Measurements from ENCODE around the gene FLII.
"Not testable (repeated sequence)": the region's sequence is repeated elsewhere in the genome, so short reads cannot be mapped to it uniquely, and the experiment has no call there.

FLII gene

DNA sequence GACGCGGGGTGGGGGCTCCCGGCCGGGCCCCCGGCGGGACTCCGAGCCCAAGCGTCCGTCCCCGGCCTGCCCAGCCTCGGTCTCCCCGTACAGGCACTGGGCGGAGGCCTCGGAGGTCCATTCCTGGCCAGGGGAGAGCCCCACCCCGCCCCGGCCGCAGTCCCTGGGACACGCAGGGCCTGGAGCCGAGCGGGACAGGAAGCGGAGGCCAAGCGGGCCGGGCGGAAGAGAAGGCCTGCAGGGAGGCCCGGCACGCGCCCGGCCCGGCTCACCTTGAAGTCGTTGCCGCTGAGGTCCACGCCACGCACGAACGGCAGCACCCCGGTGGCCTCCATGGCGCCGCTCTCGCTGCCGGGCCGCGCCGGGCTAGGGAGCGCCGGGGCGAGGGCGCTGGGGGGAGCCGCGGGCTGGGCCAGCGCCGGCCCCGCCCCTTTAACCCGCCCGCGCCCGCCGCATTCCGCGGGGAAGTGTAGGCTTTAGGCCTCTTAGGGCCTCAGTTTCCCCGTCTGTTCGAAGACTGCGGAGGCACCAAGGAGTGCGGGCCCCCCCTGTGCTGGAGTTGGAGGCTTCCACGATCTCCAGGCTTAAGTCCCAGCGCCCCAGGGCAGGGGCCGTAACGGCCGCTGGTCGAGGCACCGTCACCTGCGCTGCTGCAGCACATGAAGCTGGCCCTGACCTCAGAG is at the start of gene FLII:
TSS of gene FLII (minus strand) at position 383 of the 683 bp plus-strand sequence. CDS start at position 335, 48 bp downstream.
- no peaks in the 10 kb centered on the region for H3K27me3 ChIP-seq (ENCODE audit: control insufficient read depth, insufficient read depth, low read length)
- no peaks in the 10 kb centered on the region for H3K9me3 ChIP-seq (ENCODE audit: control insufficient read depth, low read length)
- H3K9ac ChIP-seq (ENCODE audit: low read length): peak within 1 kb of the TSS; percentile 88
- H3K4me1 ChIP-seq (ENCODE audit: control insufficient read depth, insufficient read depth, low read length): peaks cover 49% of the 10 kb centered on the region
- peaks cover 14% of the 10 kb centered on the region for H3K36me3 ChIP-seq (ENCODE audit: control insufficient read depth, insufficient read depth, low read length)
- peak within 1 kb of the TSS; percentile 73 for H3K4me3 ChIP-seq (ENCODE audit: low read length)

DNA sequence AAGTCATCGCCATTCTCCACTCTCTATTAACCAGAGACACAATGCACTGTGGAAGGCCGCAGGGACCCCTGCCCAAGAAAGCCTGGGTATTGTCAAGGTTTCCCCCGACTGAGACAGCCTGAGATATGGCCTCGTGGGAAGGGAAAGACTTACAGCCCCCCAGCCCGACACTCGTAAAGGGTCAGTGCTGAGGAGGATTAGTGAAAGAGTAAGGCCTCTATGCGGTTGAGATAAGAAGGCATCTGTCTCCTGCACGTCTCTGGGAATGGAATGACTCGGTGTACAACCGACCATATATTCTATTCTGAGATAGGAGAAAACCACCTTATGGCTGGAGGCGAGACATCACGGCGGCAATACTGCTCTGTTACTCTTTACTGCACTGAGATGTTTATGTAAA is 44.7 kb upstream of the FLII start:
- not testable (repeated sequence) for H3K27me3 ChIP-seq (ENCODE audit: control insufficient read depth, insufficient read depth, low read length); H3K4me1 ChIP-seq (ENCODE audit: control insufficient read depth, insufficient read depth, low read length); H3K9ac ChIP-seq (ENCODE audit: low read length); H3K4me3 ChIP-seq (ENCODE audit: low read length); H3K9me3 ChIP-seq (ENCODE audit: control insufficient read depth, low read length)
- H3K36me3 ChIP-seq (ENCODE audit: control insufficient read depth, insufficient read depth, low read length): peaks cover 14% of the 10 kb centered on the region

DNA sequence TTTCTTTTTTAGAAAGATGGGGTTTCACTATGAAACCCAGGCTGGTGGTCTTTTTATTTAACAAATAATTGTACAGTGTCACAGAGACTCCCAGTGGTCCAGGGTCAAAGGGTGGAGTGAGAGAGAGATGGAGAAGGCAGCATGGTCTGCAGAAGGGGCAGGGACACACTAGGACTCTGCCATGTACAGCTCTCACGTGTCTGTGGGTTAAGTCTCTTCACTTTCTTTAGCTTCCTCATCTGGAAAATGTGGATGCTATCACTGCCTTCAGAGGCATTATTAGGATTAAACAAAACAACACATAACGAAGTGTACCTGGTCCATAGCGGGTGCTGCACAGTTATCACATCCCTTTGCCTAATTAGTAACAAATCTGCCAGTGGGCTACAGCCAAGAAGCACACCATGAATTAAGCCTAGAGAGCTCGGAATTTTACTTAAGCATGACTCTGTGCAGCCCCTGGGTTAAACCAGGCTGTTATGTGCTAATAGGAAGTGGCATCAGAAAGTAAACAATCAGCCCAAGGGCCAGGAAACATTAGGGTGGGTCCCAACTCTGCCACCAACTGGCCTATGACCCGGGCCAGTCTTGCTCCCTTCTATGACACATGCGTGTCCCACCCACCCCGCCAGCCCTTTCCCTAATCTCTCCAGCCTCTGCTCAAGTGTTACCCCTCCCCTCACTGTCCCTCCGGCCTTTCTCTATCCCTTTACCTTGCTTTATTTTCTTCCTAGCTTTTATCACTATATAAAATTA is 42.4 kb upstream of the FLII start:
- Histone ChIP-seq H3K4me3 (ENCODE audit: low read length) (no peak overlapping the region), H3K9ac (ENCODE audit: low read length) (no peak overlapping the region), H3K9me3 (ENCODE audit: control insufficient read depth, low read length) (no peaks in the 10 kb centered on the region), H3K27me3 (ENCODE audit: control insufficient read depth, insufficient read depth, low read length) (no peaks in the 10 kb centered on the region), H3K4me1 (ENCODE audit: control insufficient read depth, insufficient read depth, low read length) (peaks cover 8% of the 10 kb centered on the region), H3K36me3 (ENCODE audit: control insufficient read depth, insufficient read depth, low read length) (peaks cover 14% of the 10 kb centered on the region)

DNA sequence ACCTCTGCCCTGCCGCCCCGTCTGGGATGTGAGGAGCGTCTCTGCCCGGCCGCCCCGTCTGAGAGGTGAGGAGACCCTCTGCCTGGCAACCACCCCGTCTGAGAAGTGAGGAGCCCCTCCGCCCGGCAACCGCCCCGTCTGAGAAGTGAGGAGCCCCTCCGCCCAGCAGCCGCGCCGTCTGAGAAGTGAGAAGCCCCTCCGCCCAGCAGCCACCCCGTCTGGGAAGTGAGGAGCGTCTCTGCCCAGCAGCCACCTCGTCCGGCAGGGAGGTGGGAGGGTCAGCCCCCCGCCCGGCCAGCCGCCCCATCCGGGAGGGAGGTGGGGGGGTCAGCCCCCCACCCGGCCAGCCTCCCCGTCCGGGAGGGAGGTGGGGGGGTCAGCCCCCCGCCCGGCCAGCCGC is 39.5 kb upstream of the FLII start:
- not testable (repeated sequence) for H3K4me1 ChIP-seq (ENCODE audit: control insufficient read depth, insufficient read depth, low read length); H3K9ac ChIP-seq (ENCODE audit: low read length); H3K9me3 ChIP-seq (ENCODE audit: control insufficient read depth, low read length); H3K27me3 ChIP-seq (ENCODE audit: control insufficient read depth, insufficient read depth, low read length); H3K4me3 ChIP-seq (ENCODE audit: low read length)
- peaks cover 14% of the 10 kb centered on the region for H3K36me3 ChIP-seq (ENCODE audit: control insufficient read depth, insufficient read depth, low read length)

DNA sequence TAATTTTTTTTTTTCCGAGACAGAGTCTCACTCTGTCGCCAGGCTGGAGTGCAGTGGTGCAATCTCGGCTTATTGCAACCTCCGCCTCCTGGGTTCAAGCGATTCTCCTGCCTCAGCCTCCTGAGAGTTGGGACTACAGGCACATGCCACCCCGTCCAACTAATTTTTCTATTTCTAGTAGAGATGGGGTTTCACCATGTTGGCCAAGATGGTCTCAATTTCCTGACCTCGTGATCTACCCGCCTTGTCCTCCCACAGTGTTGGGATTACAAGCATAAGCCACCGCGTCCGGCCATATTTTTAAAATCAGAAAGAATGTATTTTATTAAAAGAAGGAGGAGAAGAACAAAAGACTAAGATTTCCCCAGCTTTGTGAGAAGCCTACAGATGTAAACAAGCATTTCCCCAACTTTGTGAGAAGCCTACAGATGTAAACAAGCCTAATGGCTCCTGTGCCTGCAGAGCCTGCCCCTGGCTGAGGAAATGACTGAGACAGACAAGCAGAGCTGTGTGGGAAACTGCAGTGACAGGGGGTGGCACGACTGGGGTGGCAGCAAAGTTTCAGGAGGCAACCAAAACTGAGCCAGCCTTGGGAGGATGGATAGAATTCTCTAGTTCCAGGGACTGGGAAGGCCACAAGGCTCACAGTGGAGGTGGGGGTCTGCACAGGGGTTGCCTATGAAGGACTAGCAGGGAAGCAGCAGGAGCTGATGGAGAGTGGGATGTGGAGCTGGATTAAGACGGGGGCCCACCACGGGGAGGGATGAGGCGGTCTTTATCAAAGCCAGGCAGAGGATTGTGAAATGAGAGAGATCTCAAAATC is 33.4 kb upstream of the FLII start:
- no peak overlapping the region for H3K9ac ChIP-seq (ENCODE audit: low read length)
- no peaks in the 10 kb centered on the region for H3K9me3 ChIP-seq (ENCODE audit: control insufficient read depth, low read length)
- H3K27me3 ChIP-seq (ENCODE audit: control insufficient read depth, insufficient read depth, low read length): no peaks in the 10 kb centered on the region
- no peaks in the 10 kb centered on the region for H3K4me1 ChIP-seq (ENCODE audit: control insufficient read depth, insufficient read depth, low read length)
- H3K36me3 ChIP-seq (ENCODE audit: control insufficient read depth, insufficient read depth, low read length): peaks cover 7% of the 10 kb centered on the region
- H3K4me3 ChIP-seq (ENCODE audit: low read length): no peak overlapping the region

DNA sequence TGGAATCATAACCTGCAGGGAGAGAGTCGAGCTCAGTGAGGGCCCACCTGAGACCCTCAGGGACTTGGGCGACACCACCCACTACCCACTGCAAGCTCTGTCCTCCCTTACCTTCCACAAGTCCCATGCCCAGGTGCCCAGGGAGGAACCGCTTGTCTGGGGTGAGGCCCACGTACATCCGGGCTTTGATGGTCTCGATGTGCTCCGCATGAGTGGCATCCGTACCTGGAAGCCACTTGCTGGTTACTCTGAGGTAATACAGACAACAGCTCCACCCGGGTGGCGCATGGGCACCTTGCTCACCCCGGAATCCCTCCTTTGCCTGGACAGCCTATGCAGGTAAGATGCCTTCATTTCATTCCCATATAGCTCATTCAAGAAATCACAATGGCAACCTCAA is 26.8 kb upstream of the FLII start:
- no peak overlapping the region for H3K4me3 ChIP-seq (ENCODE audit: low read length)
- no peaks in the 10 kb centered on the region for H3K4me1 ChIP-seq (ENCODE audit: control insufficient read depth, insufficient read depth, low read length)
- peaks cover 9% of the 10 kb centered on the region for H3K36me3 ChIP-seq (ENCODE audit: control insufficient read depth, insufficient read depth, low read length)
- no peaks in the 10 kb centered on the region for H3K9me3 ChIP-seq (ENCODE audit: control insufficient read depth, low read length)
- no peak overlapping the region for H3K9ac ChIP-seq (ENCODE audit: low read length)
- H3K27me3 ChIP-seq (ENCODE audit: control insufficient read depth, insufficient read depth, low read length): no peaks in the 10 kb centered on the region

DNA sequence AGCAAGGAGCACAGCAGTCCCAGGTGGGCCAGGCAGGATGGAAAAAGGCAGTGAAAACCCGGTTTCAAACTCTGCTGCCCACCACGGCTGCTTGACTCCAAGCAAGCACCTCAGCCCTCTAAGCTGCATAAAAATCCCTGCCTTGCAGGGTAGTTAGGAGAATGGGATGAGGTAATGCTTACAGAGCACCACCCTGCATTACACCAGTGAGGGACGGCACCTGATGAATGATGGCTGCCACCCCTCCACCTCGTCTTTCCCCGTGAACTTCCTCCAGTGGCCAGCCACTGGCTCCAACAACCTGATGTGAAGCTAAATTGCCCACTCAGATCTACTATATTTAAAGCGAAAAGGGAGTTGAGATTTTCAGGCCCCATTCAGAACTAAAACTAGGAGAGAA is 23.2 kb upstream of the FLII start:
- Histone ChIP-seq H3K36me3 (ENCODE audit: control insufficient read depth, insufficient read depth, low read length) (peaks cover 12% of the 10 kb centered on the region), H3K4me3 (ENCODE audit: low read length) (no peak overlapping the region), H3K27me3 (ENCODE audit: control insufficient read depth, insufficient read depth, low read length) (no peaks in the 10 kb centered on the region), H3K9ac (ENCODE audit: low read length) (no peak overlapping the region), H3K4me1 (ENCODE audit: control insufficient read depth, insufficient read depth, low read length) (no peaks in the 10 kb centered on the region), H3K9me3 (ENCODE audit: control insufficient read depth, low read length) (no peaks in the 10 kb centered on the region)

DNA sequence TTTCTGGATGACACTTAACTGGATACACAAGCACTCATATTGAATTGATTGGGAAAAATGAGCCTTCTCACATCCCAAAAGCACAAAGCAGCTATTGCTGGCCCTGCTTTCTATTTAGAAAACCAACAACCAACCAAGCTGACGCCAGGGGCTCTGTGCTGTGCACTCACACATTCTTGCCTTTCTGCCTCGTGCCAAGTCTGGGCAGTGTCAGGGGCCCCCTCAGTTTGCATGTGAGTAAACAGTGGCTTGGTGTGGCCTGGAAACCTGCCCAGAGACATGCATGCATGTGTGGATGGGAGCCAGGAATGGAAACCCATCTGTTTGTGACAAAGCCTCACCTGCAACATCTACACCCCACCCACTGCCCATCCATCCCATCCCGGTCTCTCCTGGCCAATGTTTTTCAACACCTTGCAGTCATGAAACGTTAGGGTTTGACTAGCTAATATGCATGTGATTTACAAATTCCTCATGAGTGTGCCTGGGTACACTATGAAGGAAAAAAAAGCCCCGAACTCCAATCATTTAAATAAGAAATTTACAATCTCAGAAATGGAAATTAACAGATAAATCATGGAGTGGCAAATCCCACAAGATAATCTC is 22.3 kb upstream of the FLII start:
- H3K4me1 ChIP-seq (ENCODE audit: control insufficient read depth, insufficient read depth, low read length): no peaks in the 10 kb centered on the region
- no peaks in the 10 kb centered on the region for H3K9me3 ChIP-seq (ENCODE audit: control insufficient read depth, low read length)
- H3K36me3 ChIP-seq (ENCODE audit: control insufficient read depth, insufficient read depth, low read length): peaks cover 12% of the 10 kb centered on the region
- H3K4me3 ChIP-seq (ENCODE audit: low read length): no peak overlapping the region
- no peak overlapping the region for H3K9ac ChIP-seq (ENCODE audit: low read length)
- H3K27me3 ChIP-seq (ENCODE audit: control insufficient read depth, insufficient read depth, low read length): no peaks in the 10 kb centered on the region

DNA sequence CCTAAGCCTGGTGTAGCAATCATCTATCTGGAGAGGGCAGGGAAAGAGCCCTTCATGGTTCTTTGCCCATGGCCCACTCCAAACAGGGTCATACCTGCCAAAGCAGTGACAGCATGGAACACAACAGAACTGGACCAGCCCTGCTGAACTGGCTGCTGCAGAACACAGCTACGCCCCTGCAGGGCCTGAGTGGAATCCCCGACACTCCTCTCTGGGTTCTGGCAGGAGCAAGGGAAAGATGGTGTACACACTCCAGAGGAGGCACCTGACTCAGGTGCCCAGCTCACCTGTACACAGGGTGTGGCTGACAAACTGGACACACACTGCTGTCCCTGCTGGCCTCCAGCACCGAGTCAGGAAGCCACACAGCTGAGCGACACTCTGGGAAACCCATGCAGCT is 21.7 kb upstream of the FLII start:
- Histone ChIP-seq H3K36me3 (ENCODE audit: control insufficient read depth, insufficient read depth, low read length) (peaks cover 12% of the 10 kb centered on the region), H3K4me1 (ENCODE audit: control insufficient read depth, insufficient read depth, low read length) (no peaks in the 10 kb centered on the region), H3K27me3 (ENCODE audit: control insufficient read depth, insufficient read depth, low read length) (no peaks in the 10 kb centered on the region), H3K4me3 (ENCODE audit: low read length) (no peak overlapping the region), H3K9ac (ENCODE audit: low read length) (no peak overlapping the region), H3K9me3 (ENCODE audit: control insufficient read depth, low read length) (no peaks in the 10 kb centered on the region)

DNA sequence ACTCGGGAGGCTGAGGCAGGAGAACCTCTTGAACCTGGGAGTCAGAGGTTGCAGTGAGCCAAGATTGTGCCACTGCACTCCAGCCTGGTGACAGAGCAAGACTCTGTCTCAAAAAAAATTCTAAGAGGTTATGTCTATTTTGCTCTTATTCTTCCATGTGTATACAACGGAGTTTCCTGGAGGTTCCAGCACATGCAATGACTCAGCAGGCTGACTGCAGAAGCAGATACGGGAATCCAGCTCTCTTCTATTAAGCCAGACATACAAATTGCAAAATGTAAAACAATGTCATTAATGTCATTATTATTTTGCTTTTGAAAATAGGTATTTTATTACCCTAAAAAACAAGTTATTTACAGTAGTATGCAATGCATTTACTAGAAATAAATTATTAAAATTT is 20.3 kb upstream of the FLII start:
- Histone ChIP-seq H3K36me3 (ENCODE audit: control insufficient read depth, insufficient read depth, low read length) (peaks cover 18% of the 10 kb centered on the region), H3K4me3 (ENCODE audit: low read length) (no peak overlapping the region), H3K4me1 (ENCODE audit: control insufficient read depth, insufficient read depth, low read length) (no peaks in the 10 kb centered on the region), H3K9me3 (ENCODE audit: control insufficient read depth, low read length) (no peaks in the 10 kb centered on the region), H3K27me3 (ENCODE audit: control insufficient read depth, insufficient read depth, low read length) (no peaks in the 10 kb centered on the region), H3K9ac (ENCODE audit: low read length) (no peak overlapping the region)

DNA sequence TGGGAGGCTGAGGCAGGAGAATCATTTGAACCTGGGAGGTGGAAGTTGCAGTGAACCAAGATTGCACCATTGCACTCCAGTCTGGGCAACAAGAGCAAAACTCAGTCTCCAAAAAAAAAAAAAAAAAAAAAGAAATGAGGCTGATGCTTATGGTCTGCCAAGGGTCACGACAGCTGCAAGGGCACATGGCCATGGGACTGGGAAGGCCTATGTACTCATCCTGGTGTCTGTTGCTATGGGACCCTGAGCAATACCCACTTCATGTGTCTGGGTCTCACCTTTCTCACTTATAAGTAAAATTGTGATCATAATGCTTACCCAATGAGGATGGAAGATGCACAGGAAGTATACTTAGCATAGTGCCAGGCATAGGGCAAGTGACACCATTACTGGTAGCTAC is 18.5 kb upstream of the FLII start:
- H3K9me3 ChIP-seq (ENCODE audit: control insufficient read depth, low read length): no peaks in the 10 kb centered on the region
- H3K4me3 ChIP-seq (ENCODE audit: low read length): no peak overlapping the region
- peaks cover 10% of the 10 kb centered on the region for H3K36me3 ChIP-seq (ENCODE audit: control insufficient read depth, insufficient read depth, low read length)
- no peaks in the 10 kb centered on the region for H3K27me3 ChIP-seq (ENCODE audit: control insufficient read depth, insufficient read depth, low read length)
- no peak overlapping the region for H3K9ac ChIP-seq (ENCODE audit: low read length)
- H3K4me1 ChIP-seq (ENCODE audit: control insufficient read depth, insufficient read depth, low read length): no peaks in the 10 kb centered on the region

All from mucosa of stomach (tissue), 1 donor.